Spleen (tissue), 11 donors: Measurements from ENCODE around the gene CPSF4L. TPM values are rescaled to one million over a fixed set of nuclear protein-coding genes. Genes with fewer than 3 reads are reported as not detected.

Source experiments
- DNase-seq: peaks from one replicate; pipeline ENCODE4 v3.0.0-alpha.2; 2020
- H3K27ac ChIP-seq, 8 donors: fragments of 200-600 bp; sonication (generic) in 7 of 8; 1 replicate in 4 of 8; 2 replicates in 4 of 8; pipeline versions ENCODE4 v1.5.0 to v1.8.0; 2016 to 2021; ENCODE audit warnings: inconsistent platforms in 4 of 8, mild to moderate bottlenecking in 4 of 8, moderate library complexity in 1 of 8
- H3K27me3 ChIP-seq, 7 donors: fragments of 200-600 bp; sonication (generic) in 6 of 7; replicated peaks in 1 of 7; 1 replicate in 4 of 7; 2 replicates in 3 of 7; pipeline versions ENCODE4 v1.5.0 to v1.8.0; 2016 to 2021; ENCODE audit warnings: inconsistent platforms in 3 of 7, mild to moderate bottlenecking in 1 of 7
- H3K36me3 ChIP-seq, 6 donors: fragments of 200-600 bp; sonication (generic) in 5 of 6; 1 replicate in 4 of 6; 2 replicates in 2 of 6; pipeline versions ENCODE4 v1.5.0 to v1.8.0; 2016 to 2021; ENCODE audit warnings: inconsistent platforms in 2 of 6
- H3K4me1 ChIP-seq, 6 donors: fragments of 200-600 bp; sonication (generic) in 5 of 6; 1 replicate in 3 of 6; 2 replicates in 3 of 6; pipeline versions ENCODE4 v1.5.0 to v1.8.0; 2016 to 2021; ENCODE audit warnings: inconsistent platforms in 3 of 6
- H3K4me3 ChIP-seq, 8 donors: fragments of 200-600 bp; sonication (generic) in 7 of 8; 1 replicate in 4 of 8; 2 replicates in 4 of 8; pipeline versions ENCODE4 v1.5.0 to v1.8.0; 2016 to 2021; ENCODE audit warnings: inconsistent platforms in 4 of 8, mild to moderate bottlenecking in 4 of 8, moderate library complexity in 2 of 8
- H3K9me3 ChIP-seq, 8 donors: fragments of 200-600 bp; sonication (generic) in 7 of 8; 1 replicate in 4 of 8; 2 replicates in 4 of 8; pipeline versions ENCODE4 v1.5.0 to v1.8.0; 2016 to 2021; ENCODE audit warnings: inconsistent platforms in 4 of 8
- CTCF ChIP-seq, 11 experiments: fragments of 200-600 bp in 7 of 11; fragments of 450-650 bp in 4 of 11; sonication (generic) in 4 of 11; IDR thresholded peaks in 8 of 11; conservative IDR thresholded peaks in 3 of 11; 1 replicate in 7 of 11; 2 replicates in 4 of 11; pipeline versions ENCODE4 v1.4.0 to v1.8.0; 2016 to 2021; ENCODE audit warnings: antibody characterized with exemption in 11 of 11, inconsistent platforms in 4 of 11, mild to moderate bottlenecking in 1 of 11
- POLR2A ChIP-seq, 3 donors: fragments of 450-650 bp; IDR thresholded peaks; one replicate each; pipeline ENCODE4 v1.5.1; 2017; ENCODE audit warnings: antibody characterized with exemption in 3 of 3, mild to moderate bottlenecking in 1 of 3
- POLR2AphosphoS5 ChIP-seq, 3 donors: sonication (generic); formaldehyde crosslinking; IDR thresholded peaks; one replicate each; pipeline ENCODE4 v1.5.1; 2017; ENCODE audit warnings: antibody characterized with exemption in 3 of 3
- WGBS, 5 donors: extraction: QIAGEN DNeasy Blood & Tissue Kit in 3 of 5; methylation state at CpG; one replicate each; pipeline versions ENCODE4 v1.1.5 to v1.1.7; 2013 to 2018; 5-methylcytosine and 5-hydroxymethylcytosine counted together
- intact Hi-C: fragments of 100-400 bp; cut with DNase I; formaldehyde crosslinking; loops from one replicate; pipeline ENCODE4 v1.15.0; 2023; ENCODE audit warnings: low total_unique reads
- polyA plus RNA-seq, 3 donors: library from polyadenylated mRNA; stranded (reverse); fragments of 200-250 nt; gene quantifications; one replicate each; pipeline ENCODE4 v1.2.1, GENCODE V29; 2013
- total RNA-seq, 7 donors: library from RNA; depleted of rRNA in 3 of 7; stranded (reverse); fragments of >200 nt in 3 of 7; fragmentation: NEBNext Ultra II Directional in 4 of 7; extraction: Animal tissue kit (Norgen Biotek cat#: 25700) in 4 of 7; gene quantifications; one replicate each; pipeline versions ENCODE4 v1.1.0 to v1.2.1, GENCODE V29; 2016 to 2021
- donor health status: healthy with polysubstance abuse.
- donor health status: DM: no; HTN: no; CAD: no; lungs with moderate emphysema.
- donor health status: DM: no; HTN: no; CAD: no.
- donor health status: Bipolar disorder and iron deficiency.
- donor health status: healthy.
- donor health status: DM: no; HTN: no; CAD: no.
- donor health status: DM: yes; HTN: yes; CAD: no.

Gene CPSF4L
- total and polyA plus RNA-seq, 10 donors = not detected

GRCh38 chr17:73201215-73202069, 60.2 kb downstream of the CPSF4L start:
- WGBS, 5 donors = 69 to 83% (median 80%) methylated on average over 19 of the region's 19 CpGs
- no peak overlapping the region for H3K4me3 ChIP-seq

GRCh38 chr17:73200476-73200875, 61.2 kb downstream of the CPSF4L start:
- no peak for DNase-seq

More at GRCh38 chr17:73201215-73202069, 60.2 kb downstream of the CPSF4L start:
- DNase-seq = no peak
- TF ChIP-seq CTCF (IDR thresholded peaks at IDR 0.05 in 8 of 11, conservative IDR thresholded peaks at IDR 0.05 in 3 of 11) (no peak), POLR2AphosphoS5 (IDR thresholded peaks at IDR 0.05) (peak; percentile 44 to 73 (median 72)), POLR2A (IDR thresholded peaks at IDR 0.05) (no peak)
- Histone ChIP-seq H3K4me1 (peaks cover 11 to 47% (median 41%) of the 10 kb centered on the region in 6 donors), H3K9me3 (no peaks in the 10 kb centered on the region), H3K27me3 (no peaks in the 10 kb centered on the region), H3K27ac (peak overlapping the region in 6 of 8 donors; percentile 19 to 68 (median 36)), H3K36me3 (peaks cover 0 to 100% (median 92%) of the 10 kb centered on the region in 6 donors)
- intact Hi-C loops = no loop called here

GRCh38 chr17:73199751-73200317, 61.8 kb downstream of the CPSF4L start:
- TF ChIP-seq POLR2AphosphoS5 (IDR thresholded peaks at IDR 0.05) (peak in 1 of 3 donors; percentile 14), CTCF (IDR thresholded peaks at IDR 0.05 in 8 of 11, conservative IDR thresholded peaks at IDR 0.05 in 3 of 11) (no peak), POLR2A (IDR thresholded peaks at IDR 0.05) (no peak)
- DNase-seq = no peak
- H3K27ac ChIP-seq = peak overlapping the region in 1 of 8 donors; percentile 47
- no peak overlapping the region for H3K4me3 ChIP-seq
- 96 to 99% (median 99%) methylated on average over 8 of the region's 8 CpGs for WGBS, 5 donors
- H3K4me1 ChIP-seq = peaks cover 11 to 58% (median 44%) of the 10 kb centered on the region in 6 donors
- no peaks in the 10 kb centered on the region for H3K9me3 ChIP-seq
- H3K27me3 ChIP-seq = no peaks in the 10 kb centered on the region
- intact Hi-C loops = loop anchor here (5.0 kb wide), 1 partner anchor 32 kb away; a partner anchor contains a TSS
- peaks cover 0 to 89% (median 76%) of the 10 kb centered on the region in 6 donors for H3K36me3 ChIP-seq

More at GRCh38 chr17:73200476-73200875, 61.2 kb downstream of the CPSF4L start:
- Histone ChIP-seq H3K4me3 (no peak overlapping the region), H3K4me1 (peaks cover 11 to 52% (median 41%) of the 10 kb centered on the region in 6 donors), H3K27ac (peak overlapping the region in 5 of 8 donors; percentile 19 to 68 (median 47)), H3K36me3 (peaks cover 0 to 95% (median 83%) of the 10 kb centered on the region in 6 donors), H3K9me3 (no peaks in the 10 kb centered on the region), H3K27me3 (no peaks in the 10 kb centered on the region)
- no peak for TF ChIP-seq POLR2A (IDR thresholded peaks at IDR 0.05)
- TF ChIP-seq POLR2AphosphoS5 (IDR thresholded peaks at IDR 0.05) = no peak
- TF ChIP-seq CTCF (IDR thresholded peaks at IDR 0.05 in 8 of 11, conservative IDR thresholded peaks at IDR 0.05 in 3 of 11) = no peak
- intact Hi-C loops = no loop called here
- WGBS, 5 donors = 86 to 94% (median 93%) methylated on average over 10 of the region's 10 CpGs

- Histone ChIP-seq H3K27ac (no peak overlapping the region), H3K9me3 (no peaks in the 10 kb centered on the region), H3K4me3 (no peak overlapping the region), H3K4me1 (peaks cover 11 to 62% (median 47%) of the 10 kb centered on the region in 6 donors), H3K36me3 (peaks cover 0 to 80% (median 68%) of the 10 kb centered on the region in 6 donors), H3K27me3 (no peaks in the 10 kb centered on the region)
- TF ChIP-seq POLR2AphosphoS5 (IDR thresholded peaks at IDR 0.05) (no peak), CTCF (IDR thresholded peaks at IDR 0.05 in 8 of 11, conservative IDR thresholded peaks at IDR 0.05 in 3 of 11) (no peak), POLR2A (IDR thresholded peaks at IDR 0.05) (no peak)
- no peak for DNase-seq
- intact Hi-C loops = loop anchor here (5.0 kb wide), 1 partner anchor 33 kb away; a partner anchor contains a TSS
- 93 to 98% (median 94%) methylated on average over 7 of the region's 7 CpGs for WGBS, 5 donors
These were observed 62.8 kb downstream of the CPSF4L start for GRCh38 chr17:73198930-73199260.
